H1 (cell line): ENCODE results near the gene MPHOSPH10. TPM values are rescaled to one million over a fixed set of nuclear protein-coding genes. Genes with fewer than 3 reads are reported as not detected.

Experiments used
- CREB1 ChIP-seq: IDR thresholded peaks from 2 replicates; pipeline ENCODE4 v1.6.1; 2012; ENCODE audit warnings: inconsistent platforms
- GABPA ChIP-seq: IDR thresholded peaks from 2 replicates; pipeline ENCODE4 v1.6.1; 2011; ENCODE audit warnings: mild to moderate bottlenecking, low read length, moderate library complexity, borderline replicate concordance; ENCODE audit not compliant: insufficient read depth
- polyA plus RNA-seq, 7 experiments: library from polyadenylated mRNA; depleted of rRNA in 3 of 7; stranded (reverse) in 5 of 7; unstranded in 2 of 7; fragments of >200 nt in 5 of 7; fragments of 200-250 nt in 2 of 7; gene quantifications; 1 replicate in 5 of 7; 2 replicates in 1 of 7; 4 replicates in 1 of 7; pipeline versions ENCODE4 v1.2.1 to v1.2.3, GENCODE V29; 2011 to 2013; ENCODE audit warnings: missing spikeins in 2 of 7, mixed read lengths in 2 of 7
- total RNA-seq: library from RNA; stranded (reverse); fragmentation: NEBNext Ultra II Directional; extraction: Animal tissue kit (Norgen Biotek cat#: 25700); gene quantifications from 2 replicates; pipeline ENCODE4 v1.2.1, GENCODE V29; 2021

MPHOSPH10 gene
- total and polyA plus RNA-seq, 2 of the 8 experiments (the other 6 are each of a cell fraction or from before 2014, with no cell fraction given) = 4.5 to 39.1 TPM

GRCh38 chr2:71101656-71102055 lies 28.8 kb upstream of the MPHOSPH10 start (continued):
- no peak for TF ChIP-seq GABPA
- TF ChIP-seq CREB1 = no peak
